Dendritic cell treated with granulocyte-macrophage colony-stimulating factor and Interleukin-4, amounts not matched to agents 40 ng/mL and 50 ng/mL, for 4 days (primary cell): ENCODE results near the gene KCNN4.
"Not testable (repeated sequence)": the region's sequence is repeated elsewhere in the genome, so short reads cannot be mapped to it uniquely, and the experiment has no call there.

Experiments
- H3K27ac Mint-ChIP-seq: one replicate; pipeline ENCODE4 v1.8.0; 2022; ENCODE audit warnings: mild to moderate bottlenecking, mixed read lengths
- H3K27me3 Mint-ChIP-seq: one replicate; pipeline ENCODE4 v1.8.0; 2022; ENCODE audit warnings: mild to moderate bottlenecking, mixed read lengths
- H3K36me3 Mint-ChIP-seq: one replicate; pipeline ENCODE4 v1.8.0; 2022; ENCODE audit warnings: low read depth, mixed read lengths
- H3K4me1 Mint-ChIP-seq: one replicate; pipeline ENCODE4 v1.8.0; 2022; ENCODE audit warnings: low read depth, mixed read lengths
- H3K4me3 Mint-ChIP-seq: one replicate; pipeline ENCODE4 v1.8.0; 2022; ENCODE audit warnings: mild to moderate bottlenecking, moderate library complexity, mixed read lengths
- H3K9me3 Mint-ChIP-seq: one replicate; pipeline ENCODE4 v1.8.0; 2022; ENCODE audit warnings: mixed read lengths
- intact Hi-C: fragments of 100-400 bp; cut with micrococcal nuclease; formaldehyde crosslinking; loops from one replicate; pipeline ENCODE4 v1.15.0; 2022

Gene KCNN4

DNA sequence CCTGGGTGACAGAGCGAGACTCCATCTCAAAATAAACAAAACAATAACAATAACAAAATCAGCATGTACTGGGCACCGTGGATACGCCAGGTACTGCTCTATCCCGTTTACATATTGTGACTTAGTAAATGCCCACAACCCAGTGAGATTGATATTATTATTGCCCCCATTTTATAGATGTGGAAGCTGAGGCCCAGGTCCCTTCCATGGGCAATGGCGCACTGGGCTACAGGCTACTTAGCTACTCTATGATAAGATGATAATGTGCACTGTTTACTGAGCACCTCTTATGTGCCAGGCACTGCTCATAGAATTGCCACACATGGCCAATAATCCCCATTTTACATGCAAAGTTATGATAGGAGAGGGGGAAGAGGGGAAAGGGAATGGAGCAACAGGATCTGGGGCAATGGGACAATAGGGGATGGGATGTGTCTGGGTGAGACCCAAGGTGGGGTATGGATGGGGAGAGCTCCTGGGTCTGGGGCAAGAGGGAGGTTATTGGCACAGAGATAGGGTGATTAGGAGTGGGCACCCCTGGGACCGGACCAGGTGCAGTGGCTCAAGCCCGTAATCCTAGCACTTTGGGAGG lies 5.4 kb downstream of the KCNN4 start:
- intact Hi-C loops = no loop called here
- H3K27ac Mint-ChIP-seq = no peak overlapping the region
- no peaks in the 10 kb centered on the region for H3K27me3 Mint-ChIP-seq
- H3K36me3 Mint-ChIP-seq = peaks cover 53% of the 10 kb centered on the region
- H3K4me3 Mint-ChIP-seq = no peak overlapping the region
- no peaks in the 10 kb centered on the region for H3K9me3 Mint-ChIP-seq
- peaks cover 75% of the 10 kb centered on the region for H3K4me1 Mint-ChIP-seq

- H3K4me3 Mint-ChIP-seq, H3K27ac Mint-ChIP-seq, H3K9me3 Mint-ChIP-seq, intact Hi-C loops, H3K27me3 Mint-ChIP-seq: not testable (repeated sequence)
- H3K36me3 Mint-ChIP-seq = peaks cover 58% of the 10 kb centered on the region
- peaks cover 79% of the 10 kb centered on the region for H3K4me1 Mint-ChIP-seq
Observed at GRCh38 chr19:43774940-43775258, 5.9 kb downstream of the KCNN4 start.

DNA sequence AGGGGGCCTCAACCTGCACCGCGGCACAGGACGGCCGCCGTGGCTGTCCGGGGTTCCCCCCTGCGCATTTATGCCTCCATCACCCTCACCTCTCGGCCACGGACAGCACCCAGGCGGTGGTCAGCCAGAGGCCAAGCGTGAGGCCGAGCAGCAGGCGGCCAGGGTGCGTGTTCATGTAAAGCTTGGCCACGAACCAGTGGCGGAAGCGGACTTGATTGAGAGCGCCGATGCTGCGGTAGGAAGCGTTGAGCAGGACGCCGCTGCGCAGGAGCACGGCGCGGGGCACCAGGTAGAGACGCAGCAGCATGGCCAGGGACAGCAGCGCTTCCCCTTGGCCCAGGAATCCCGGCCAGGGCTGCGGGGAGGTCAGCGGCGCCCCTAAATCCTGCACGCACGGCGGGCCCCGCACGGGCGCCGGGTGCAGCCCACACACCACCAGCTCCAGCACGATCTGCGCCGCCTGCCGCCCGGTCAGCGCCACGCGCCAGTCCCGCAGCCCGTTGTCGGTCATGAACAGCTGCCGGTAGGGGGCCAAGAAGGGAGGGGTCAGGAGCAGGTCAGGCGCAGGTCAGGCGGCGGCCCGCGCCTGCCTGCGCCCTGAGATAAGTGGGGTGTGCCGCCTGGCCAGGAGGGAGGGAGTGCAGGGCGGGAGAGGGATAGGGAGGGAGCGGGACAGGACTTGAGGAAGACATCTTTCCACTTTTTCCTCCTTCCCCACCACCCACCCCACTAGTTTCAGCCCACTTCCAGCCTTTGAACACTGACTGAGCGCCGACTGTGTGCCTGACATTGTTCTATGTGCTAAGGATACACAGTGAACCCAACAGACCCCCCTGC lies 6.5 kb downstream of the KCNN4 start:
- Mint-ChIP-seq H3K36me3 (peaks cover 64% of the 10 kb centered on the region), H3K4me1 (peaks cover 79% of the 10 kb centered on the region), H3K27me3 (no peaks in the 10 kb centered on the region), H3K9me3 (no peaks in the 10 kb centered on the region), H3K27ac (no peak overlapping the region), H3K4me3 (peak overlapping the region; percentile 18)
- intact Hi-C loops = no loop called here

- intact Hi-C loops = no loop called here
- Mint-ChIP-seq H3K27ac (no peak overlapping the region), H3K4me1 (peaks cover 79% of the 10 kb centered on the region), H3K9me3 (no peaks in the 10 kb centered on the region), H3K27me3 (no peaks in the 10 kb centered on the region), H3K4me3 (no peak overlapping the region), H3K36me3 (peaks cover 70% of the 10 kb centered on the region)
Observed at GRCh38 chr19:43773725-43774102, 7.1 kb downstream of the KCNN4 start.

DNA sequence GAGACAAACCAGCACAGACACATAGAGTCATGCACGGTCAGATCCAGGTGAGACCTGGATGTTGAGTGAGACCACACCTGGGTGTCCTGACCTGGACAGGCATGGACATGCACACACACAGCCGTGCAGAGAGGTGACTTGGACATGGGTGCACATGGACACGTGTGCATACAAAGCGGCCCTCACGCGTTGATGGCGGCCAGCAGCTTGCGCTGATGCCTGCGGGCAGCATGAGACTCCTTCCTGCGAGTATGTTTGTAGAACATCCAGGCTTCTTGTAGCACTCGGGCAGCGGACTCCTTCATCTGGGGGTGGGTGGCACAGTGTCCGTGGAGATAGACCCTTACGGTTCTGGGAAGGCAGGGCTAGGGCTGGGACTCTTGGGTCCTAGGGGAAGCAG lies 11.5 kb downstream of the KCNN4 start:
- Mint-ChIP-seq H3K4me3 (no peak overlapping the region), H3K36me3 (peaks cover 84% of the 10 kb centered on the region), H3K27ac (peak overlapping the region; percentile 24), H3K27me3 (no peaks in the 10 kb centered on the region), H3K4me1 (peaks cover 77% of the 10 kb centered on the region), H3K9me3 (no peaks in the 10 kb centered on the region)
- intact Hi-C loops = no loop called here

GRCh38 chr19:43768273-43769050 lies 12.3 kb downstream of the KCNN4 start:
- H3K4me3 Mint-ChIP-seq = no peak overlapping the region
- H3K36me3 Mint-ChIP-seq = peaks cover 76% of the 10 kb centered on the region
- H3K27ac Mint-ChIP-seq = peak overlapping the region; percentile 24
- intact Hi-C loops = no loop called here
- no peaks in the 10 kb centered on the region for H3K9me3 Mint-ChIP-seq
- H3K4me1 Mint-ChIP-seq = peaks cover 77% of the 10 kb centered on the region
- no peaks in the 10 kb centered on the region for H3K27me3 Mint-ChIP-seq

GRCh38 chr19:43767818-43768217 lies 13.0 kb downstream of the KCNN4 start:
- peaks cover 70% of the 10 kb centered on the region for H3K36me3 Mint-ChIP-seq
- peaks cover 84% of the 10 kb centered on the region for H3K4me1 Mint-ChIP-seq
- H3K4me3 Mint-ChIP-seq = no peak overlapping the region
- H3K27ac Mint-ChIP-seq = peak overlapping the region; percentile 92
- no peaks in the 10 kb centered on the region for H3K27me3 Mint-ChIP-seq
- intact Hi-C loops = loop anchor here (2.0 kb wide), 1 partner anchor 17 kb away; no protein-coding TSS in a partner anchor
- no peaks in the 10 kb centered on the region for H3K9me3 Mint-ChIP-seq

DNA sequence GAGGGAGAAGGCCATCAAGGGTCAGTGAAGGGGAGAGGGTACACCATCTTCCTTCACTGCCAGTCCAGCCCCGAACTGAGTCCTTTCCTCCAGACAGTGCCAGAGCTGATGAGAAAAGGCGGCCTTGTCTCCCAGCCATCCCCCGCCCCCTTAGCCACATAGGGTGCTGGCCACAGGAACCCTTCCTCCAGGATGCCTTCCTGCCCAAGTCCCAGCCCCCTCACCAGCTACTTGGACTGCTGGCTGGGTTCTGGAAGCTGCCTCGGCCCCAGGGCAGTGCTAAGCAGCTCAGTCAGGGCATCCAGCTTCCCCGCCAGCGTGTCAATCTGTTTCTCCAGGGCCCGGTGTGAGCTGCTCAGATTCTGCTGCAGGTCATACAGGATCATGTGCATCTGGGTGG lies 13.5 kb downstream of the KCNN4 start:
- H3K36me3 Mint-ChIP-seq = peaks cover 65% of the 10 kb centered on the region
- no peak overlapping the region for H3K4me3 Mint-ChIP-seq
- no peaks in the 10 kb centered on the region for H3K9me3 Mint-ChIP-seq
- intact Hi-C loops = loop anchor here (2.0 kb wide), 1 partner anchor 17 kb away; no protein-coding TSS in a partner anchor
- H3K27me3 Mint-ChIP-seq = no peaks in the 10 kb centered on the region
- peak overlapping the region; percentile 92 for H3K27ac Mint-ChIP-seq
- H3K4me1 Mint-ChIP-seq = peaks cover 89% of the 10 kb centered on the region

GRCh38 chr19:43766755-43767043 lies 14.1 kb downstream of the KCNN4 start:
- peaks cover 95% of the 10 kb centered on the region for H3K4me1 Mint-ChIP-seq
- H3K9me3 Mint-ChIP-seq = no peaks in the 10 kb centered on the region
- peaks cover 58% of the 10 kb centered on the region for H3K36me3 Mint-ChIP-seq
- H3K4me3 Mint-ChIP-seq = peak overlapping the region; percentile 7
- H3K27me3 Mint-ChIP-seq = no peaks in the 10 kb centered on the region
- intact Hi-C loops = loop anchor here (2.0 kb wide), 1 partner anchor 18 kb away; no protein-coding TSS in a partner anchor
- peak overlapping the region; percentile 92 for H3K27ac Mint-ChIP-seq

- H3K9me3 Mint-ChIP-seq = no peaks in the 10 kb centered on the region
- H3K4me3 Mint-ChIP-seq = peak overlapping the region; percentile 18
- H3K4me1 Mint-ChIP-seq = peaks cover 93% of the 10 kb centered on the region
- H3K27ac Mint-ChIP-seq = peak overlapping the region; percentile 92
- no peaks in the 10 kb centered on the region for H3K27me3 Mint-ChIP-seq
- intact Hi-C loops = loop anchor here (1.0 kb wide), 1 partner anchor 10 kb away; no protein-coding TSS in a partner anchor
- peaks cover 44% of the 10 kb centered on the region for H3K36me3 Mint-ChIP-seq
Observed at GRCh38 chr19:43765109-43765876, 15.5 kb downstream of the KCNN4 start.

DNA sequence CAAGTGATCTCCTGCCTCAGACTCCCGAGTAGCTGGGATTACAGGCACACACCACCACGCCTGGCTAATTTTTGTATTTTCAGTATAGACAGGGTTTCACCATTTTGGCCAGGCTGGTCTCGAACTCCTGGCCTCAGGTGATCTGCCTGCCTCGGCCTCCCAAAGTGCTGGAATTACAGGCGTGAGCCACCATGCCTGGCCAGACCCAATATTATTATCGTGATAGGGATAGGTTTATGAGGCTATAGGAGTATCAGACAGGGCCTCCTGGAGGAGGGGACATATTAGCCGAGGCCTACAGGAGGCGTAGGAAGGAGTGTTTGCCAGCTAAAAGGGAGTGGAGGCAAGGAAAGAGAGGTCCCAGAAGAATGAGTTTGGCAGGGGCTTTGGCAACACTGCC lies 16.1 kb downstream of the KCNN4 start:
- Mint-ChIP-seq H3K4me1 (peaks cover 88% of the 10 kb centered on the region), H3K4me3 (peak overlapping the region; percentile 28), H3K36me3 (peaks cover 38% of the 10 kb centered on the region), H3K27ac (peak overlapping the region; percentile 92)
- not testable (repeated sequence) for H3K9me3 Mint-ChIP-seq, H3K27me3 Mint-ChIP-seq
- intact Hi-C loops = loop anchor here (1.0 kb wide), 1 partner anchor 9 kb away; no protein-coding TSS in a partner anchor

GRCh38 chr19:43763473-43763939 lies 17.3 kb downstream of the KCNN4 start:
- Mint-ChIP-seq H3K27ac (peak overlapping the region; percentile 92), H3K27me3 (no peaks in the 10 kb centered on the region), H3K4me3 (peak overlapping the region; percentile 25), H3K9me3 (no peaks in the 10 kb centered on the region), H3K4me1 (peaks cover 86% of the 10 kb centered on the region), H3K36me3 (peaks cover 26% of the 10 kb centered on the region)
- intact Hi-C loops = no loop called here

DNA sequence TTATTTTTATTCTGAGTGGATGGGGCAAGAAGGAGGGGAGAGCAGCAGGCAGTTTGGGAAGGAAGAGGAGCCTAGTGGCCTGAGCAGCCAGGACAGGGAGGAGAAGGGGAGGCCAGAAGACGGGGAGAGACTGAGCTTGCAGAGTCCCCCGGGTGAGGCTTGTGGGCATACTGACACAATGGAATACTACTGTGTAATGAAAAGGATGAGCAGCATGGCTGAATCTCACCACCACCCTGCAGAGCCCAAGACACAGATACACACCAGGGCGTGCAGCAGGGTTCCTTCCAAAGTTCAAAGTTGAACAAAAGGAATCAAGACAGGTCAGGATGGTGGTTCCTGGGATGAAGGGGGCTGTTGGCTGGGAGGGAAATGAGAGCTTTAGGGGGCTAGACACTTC lies 18.0 kb downstream of the KCNN4 start:
- Mint-ChIP-seq H3K27me3 (no peaks in the 10 kb centered on the region), H3K27ac (peak overlapping the region; percentile 92), H3K4me3 (peak overlapping the region; percentile 1), H3K9me3 (no peaks in the 10 kb centered on the region), H3K36me3 (peaks cover 20% of the 10 kb centered on the region), H3K4me1 (peaks cover 86% of the 10 kb centered on the region)
- intact Hi-C loops = no loop called here
